ENCODE results near the gene SYT1.

Gene SYT1

DNA sequence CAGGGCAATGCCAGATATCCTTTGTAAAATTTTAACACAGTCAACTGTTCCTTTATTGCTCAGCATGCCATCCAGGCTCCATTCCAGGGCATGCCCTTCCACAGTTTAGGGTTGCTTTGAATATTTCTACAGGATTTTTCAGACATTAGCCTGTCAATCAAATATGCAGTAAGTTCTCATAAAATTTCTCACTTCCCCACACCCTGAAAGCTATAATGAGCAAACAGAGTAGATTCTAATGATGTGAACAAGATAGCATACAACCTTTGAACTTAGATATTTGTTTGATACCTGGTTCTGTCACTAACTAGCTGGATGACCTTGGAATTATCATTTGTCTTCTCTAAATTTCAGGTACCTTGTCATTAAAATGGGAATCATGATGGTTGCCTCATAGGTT, 251.2 kb downstream of the SYT1 start:
- no peak overlapping the region for H3K4me3 ChIP-seq (ENCODE audit: low read depth, low read length)
- DNase-seq (ENCODE audit: low read depth), result no peak
- TF ChIP-seq, protein P1, sequence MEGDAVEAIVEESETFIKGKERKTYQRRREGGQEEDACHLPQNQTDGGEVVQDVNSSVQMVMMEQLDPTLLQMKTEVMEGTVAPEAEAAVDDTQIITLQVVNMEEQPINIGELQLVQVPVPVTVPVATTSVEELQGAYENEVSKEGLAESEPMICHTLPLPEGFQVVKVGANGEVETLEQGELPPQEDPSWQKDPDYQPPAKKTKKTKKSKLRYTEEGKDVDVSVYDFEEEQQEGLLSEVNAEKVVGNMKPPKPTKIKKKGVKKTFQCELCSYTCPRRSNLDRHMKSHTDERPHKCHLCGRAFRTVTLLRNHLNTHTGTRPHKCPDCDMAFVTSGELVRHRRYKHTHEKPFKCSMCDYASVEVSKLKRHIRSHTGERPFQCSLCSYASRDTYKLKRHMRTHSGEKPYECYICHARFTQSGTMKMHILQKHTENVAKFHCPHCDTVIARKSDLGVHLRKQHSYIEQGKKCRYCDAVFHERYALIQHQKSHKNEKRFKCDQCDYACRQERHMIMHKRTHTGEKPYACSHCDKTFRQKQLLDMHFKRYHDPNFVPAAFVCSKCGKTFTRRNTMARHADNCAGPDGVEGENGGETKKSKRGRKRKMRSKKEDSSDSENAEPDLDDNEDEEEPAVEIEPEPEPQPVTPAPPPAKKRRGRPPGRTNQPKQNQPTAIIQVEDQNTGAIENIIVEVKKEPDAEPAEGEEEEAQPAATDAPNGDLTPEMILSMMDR (IDR thresholded peaks at IDR 0.05; ENCODE audit: control insufficient read depth, extremely low read depth, insufficient read depth), result no peak

GRCh38 chr12:79119796-79120195, 255.2 kb downstream of the SYT1 start:
- H3K4me3 ChIP-seq (ENCODE audit: low read depth, low read length), result no peak overlapping the region
- TF ChIP-seq, protein P1 (IDR thresholded peaks at IDR 0.05; ENCODE audit: control insufficient read depth, extremely low read depth, insufficient read depth), result no peak
- no peak for DNase-seq (ENCODE audit: low read depth)

DNA sequence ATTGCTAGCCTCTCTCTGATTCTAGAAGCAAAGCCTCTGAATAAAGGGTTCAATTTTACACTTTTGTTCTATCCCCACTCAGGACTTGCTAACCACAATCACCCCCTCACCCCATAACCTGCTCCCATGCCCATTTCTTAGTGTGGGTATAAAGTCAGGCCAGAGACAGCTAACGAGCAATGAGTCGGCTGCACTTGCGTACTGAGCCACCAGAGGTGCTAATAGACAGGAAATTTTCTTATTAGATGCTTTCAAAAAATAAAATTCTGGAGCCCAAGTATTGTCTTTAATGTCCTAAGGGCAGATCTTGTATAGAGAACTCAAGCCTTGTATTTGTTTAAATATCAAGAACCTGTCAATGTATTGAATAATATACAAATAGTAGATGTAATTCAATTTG, 256.9 kb downstream of the SYT1 start:
- TF ChIP-seq, protein P1 (IDR thresholded peaks at IDR 0.05; ENCODE audit: control insufficient read depth, extremely low read depth, insufficient read depth), result peak; percentile 13; the same call in 1 of the 2 replicates
- H3K4me3 ChIP-seq (ENCODE audit: low read depth, low read length), result no peak overlapping the region
- no peak for DNase-seq (ENCODE audit: low read depth)

- no peak overlapping the region for H3K4me3 ChIP-seq (ENCODE audit: low read depth, low read length)
- DNase-seq (ENCODE audit: low read depth), result no peak
- TF ChIP-seq, protein P1 (IDR thresholded peaks at IDR 0.05; ENCODE audit: control insufficient read depth, extremely low read depth, insufficient read depth), result no peak
Measured at GRCh38 chr12:79124385-79124784, 259.8 kb downstream of the SYT1 start.

- DNase-seq (ENCODE audit: low read depth), result no peak
- TF ChIP-seq, protein P1 (IDR thresholded peaks at IDR 0.05; ENCODE audit: control insufficient read depth, extremely low read depth, insufficient read depth), result no peak
- no peak overlapping the region for H3K4me3 ChIP-seq (ENCODE audit: low read depth, low read length)
Measured at GRCh38 chr12:79125358-79125757, 260.8 kb downstream of the SYT1 start.

DNA sequence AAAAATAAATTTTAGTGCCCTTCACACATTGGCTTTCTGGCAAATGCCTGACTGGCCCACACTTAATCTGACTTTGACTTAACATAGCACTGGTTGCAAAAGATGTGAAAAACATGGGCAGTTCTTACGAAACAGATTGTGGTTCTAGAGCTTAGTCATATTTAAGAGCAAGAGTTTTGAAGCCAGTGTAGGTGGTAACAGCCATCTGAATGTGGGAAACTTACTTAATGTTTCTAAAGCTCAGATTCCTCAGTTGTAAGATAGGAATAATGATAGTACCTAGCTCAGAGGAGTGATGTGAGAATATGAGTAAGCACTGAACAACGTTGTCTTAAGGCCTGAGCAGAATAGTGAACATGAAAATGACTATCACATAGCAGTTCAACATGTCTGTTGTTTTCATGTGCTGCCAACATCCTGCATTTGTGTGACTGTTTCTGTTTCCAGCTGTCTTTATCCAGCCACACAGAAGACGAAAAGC, 262.7 kb downstream of the SYT1 start:
- H3K4me3 ChIP-seq (ENCODE audit: low read depth, low read length), result no peak overlapping the region
- TF ChIP-seq, protein P1 (IDR thresholded peaks at IDR 0.05; ENCODE audit: control insufficient read depth, extremely low read depth, insufficient read depth), result no peak
- no peak for DNase-seq (ENCODE audit: low read depth)

- H3K4me3 ChIP-seq (ENCODE audit: low read depth, low read length), result no peak overlapping the region
- DNase-seq (ENCODE audit: low read depth), result no peak
- TF ChIP-seq, protein P1 (IDR thresholded peaks at IDR 0.05; ENCODE audit: control insufficient read depth, extremely low read depth, insufficient read depth), result no peak
Measured at GRCh38 chr12:79128956-79129355, 264.4 kb downstream of the SYT1 start.
